K562 (cell line): ENCODE data around the gene UBE2M. TPM values are rescaled to one million over a fixed set of nuclear protein-coding genes. Genes with fewer than 3 reads are reported as not detected.

Source experiments
- BMI1 ChIP-seq: fragments of 150-350 bp; IDR thresholded peaks from 2 replicates; pipeline ENCODE4 v1.6.1; 2014; ENCODE audit warnings: low read length
- BRCA1 ChIP-seq, 2 experiments: fragments of 450-650 bp in 1 of 2; sonication (generic) in 1 of 2; formaldehyde crosslinking in 1 of 2; IDR thresholded peaks; 2 replicates each; pipeline versions ENCODE4 v1.5.0 to v1.6.1; 2017 to 2020; ENCODE audit warnings: mild to moderate bottlenecking in 1 of 2, missing genetic modification reagents in 1 of 2
- DDX20 ChIP-seq: fragments of 450-650 bp; IDR thresholded peaks from 2 replicates; pipeline ENCODE4 v1.6.1; 2016; ENCODE audit warnings: missing genetic modification characterization, low read depth, mild to moderate bottlenecking, missing compliant biosample characterization, moderate library complexity
- EZH2 ChIP-seq: IDR thresholded peaks from 2 replicates; pipeline ENCODE4 v1.6.1; 2012; ENCODE audit warnings: low read depth, mild to moderate bottlenecking, inconsistent platforms, low read length, borderline replicate concordance
- FOXK2 ChIP-seq, 2 experiments: fragments of 450-650 bp; IDR thresholded peaks in 1 of 2; conservative IDR thresholded peaks in 1 of 2; 2 replicates each; pipeline ENCODE4 v1.6.1; 2016; ENCODE audit warnings: low read depth in 2 of 2, mild to moderate bottlenecking in 1 of 2
- HDAC3 ChIP-seq: fragments of 450-650 bp; IDR thresholded peaks from 2 replicates; pipeline ENCODE4 v1.6.1; 2018; ENCODE audit warnings: borderline replicate concordance, mild to moderate bottlenecking, moderate library complexity; ENCODE audit not compliant: partially characterized antibody
- HNRNPUL1 ChIP-seq: fragments of 200-400 bp; formaldehyde crosslinking; IDR thresholded peaks from 2 replicates; pipeline ENCODE4 v1.6.1; 2017; ENCODE audit warnings: low read length
- JUNB ChIP-seq: fragments of 450-650 bp; formaldehyde crosslinking; conservative IDR thresholded peaks from 2 replicates; pipeline ENCODE4 v1.4.0; 2020; ENCODE audit warnings: mild to moderate bottlenecking
- KDM4B ChIP-seq, 2 experiments: fragments of 450-650 bp in 1 of 2; sonication (generic) in 1 of 2; IDR thresholded peaks; 2 replicates each; pipeline ENCODE4 v1.6.1; 2016 to 2017; ENCODE audit warnings: borderline replicate concordance in 2 of 2, antibody characterized with exemption in 1 of 2, low read depth in 1 of 2, mild to moderate bottlenecking in 1 of 2
- MTA3 ChIP-seq: fragments of 450-650 bp; formaldehyde crosslinking; IDR thresholded peaks from 2 replicates; pipeline ENCODE4 v1.6.1; 2017; ENCODE audit warnings: mild to moderate bottlenecking, borderline replicate concordance
- PML ChIP-seq: IDR thresholded peaks from 2 replicates; pipeline ENCODE4 v1.6.1; 2012; ENCODE audit warnings: low read length, inconsistent platforms
- TAF7 ChIP-seq: fragments of 450-650 bp; IDR thresholded peaks from 2 replicates; pipeline ENCODE4 v1.6.1; 2016; ENCODE audit warnings: missing genetic modification characterization, missing compliant biosample characterization
- TRIM28 ChIP-seq: fragments of 450-650 bp; IDR thresholded peaks from 2 replicates; pipeline ENCODE4 v1.6.1; 2017
- ZBTB7A ChIP-seq: IDR thresholded peaks from 2 replicates; pipeline ENCODE4 v1.6.1; 2011; ENCODE audit warnings: low read depth, mild to moderate bottlenecking, low read length, moderate library complexity, borderline replicate concordance; ENCODE audit not compliant: control insufficient read depth
- polyA plus RNA-seq, 8 experiments: library from polyadenylated mRNA; depleted of rRNA in 4 of 8; stranded (reverse) in 5 of 8; unstranded in 3 of 8; fragments of >200 nt; fragmentation: Nextera tagmentation in 2 of 8; fragmentation: Illumina TruSeq in 1 of 8; extraction: Ambion mirVana in 2 of 8; extraction: Trizol in 1 of 8; gene quantifications; 2 replicates each; pipeline versions ENCODE4 v1.2.1 to v1.2.3, GENCODE V29; 2011 to 2014; ENCODE audit warnings: inconsistent platforms in 1 of 8, missing spikeins in 1 of 8
- total RNA-seq, 7 experiments: library from RNA; depleted of rRNA in 6 of 7; stranded (reverse); fragments of >200 nt in 6 of 7; fragmentation: Illumina TruSeq in 2 of 7; extraction: Trizol in 2 of 7; gene quantifications; 2 replicates each; pipeline versions ENCODE4 v1.2.1 to v1.2.3, GENCODE V29; 2011 to 2021; ENCODE audit warnings: low replicate concordance in 1 of 7
- TF ChIP-seq, protein P1 (sequence below): sonication (generic); formaldehyde crosslinking; IDR thresholded peaks from 2 replicates; pipeline ENCODE4 v1.4.0; 2020; ENCODE audit warnings: mild to moderate bottlenecking, missing genetic modification reagents
- TF ChIP-seq, protein P2 (sequence below), 3 experiments: IDR thresholded peaks in 2 of 3; conservative IDR thresholded peaks in 1 of 3; 2 replicates each; pipeline ENCODE4 v1.5.1; 2011 to 2012; ENCODE audit warnings: low read length in 3 of 3, mild to moderate bottlenecking in 3 of 3, control low read depth in 2 of 3, improper control_type of control experiment in 1 of 3, inconsistent platforms in 1 of 3, low read depth in 1 of 3, mixed read lengths in 1 of 3, moderate library complexity in 1 of 3; ENCODE audit not compliant: insufficient read depth in 2 of 3
- TF ChIP-seq, protein P3 (sequence below): fragments of 250-450 bp; sonication (Bioruptor Pico); IDR thresholded peaks from 2 replicates; pipeline ENCODE4 v1.9.0; 2021; ENCODE audit warnings: mild to moderate bottlenecking, inconsistent platforms
- TF ChIP-seq, protein P4 (sequence below): sonication (generic); formaldehyde crosslinking; IDR thresholded peaks from 2 replicates; pipeline ENCODE4 v1.8.0; 2022; ENCODE audit warnings: mild to moderate bottlenecking, missing genetic modification reagents, borderline replicate concordance

UBE2M gene
- total and polyA plus RNA-seq, 9 of the 15 experiments (the other 6 are each of a cell fraction or from before 2014, with no cell fraction given), result 0.92 to 163 (median 85.7) TPM

DNA sequence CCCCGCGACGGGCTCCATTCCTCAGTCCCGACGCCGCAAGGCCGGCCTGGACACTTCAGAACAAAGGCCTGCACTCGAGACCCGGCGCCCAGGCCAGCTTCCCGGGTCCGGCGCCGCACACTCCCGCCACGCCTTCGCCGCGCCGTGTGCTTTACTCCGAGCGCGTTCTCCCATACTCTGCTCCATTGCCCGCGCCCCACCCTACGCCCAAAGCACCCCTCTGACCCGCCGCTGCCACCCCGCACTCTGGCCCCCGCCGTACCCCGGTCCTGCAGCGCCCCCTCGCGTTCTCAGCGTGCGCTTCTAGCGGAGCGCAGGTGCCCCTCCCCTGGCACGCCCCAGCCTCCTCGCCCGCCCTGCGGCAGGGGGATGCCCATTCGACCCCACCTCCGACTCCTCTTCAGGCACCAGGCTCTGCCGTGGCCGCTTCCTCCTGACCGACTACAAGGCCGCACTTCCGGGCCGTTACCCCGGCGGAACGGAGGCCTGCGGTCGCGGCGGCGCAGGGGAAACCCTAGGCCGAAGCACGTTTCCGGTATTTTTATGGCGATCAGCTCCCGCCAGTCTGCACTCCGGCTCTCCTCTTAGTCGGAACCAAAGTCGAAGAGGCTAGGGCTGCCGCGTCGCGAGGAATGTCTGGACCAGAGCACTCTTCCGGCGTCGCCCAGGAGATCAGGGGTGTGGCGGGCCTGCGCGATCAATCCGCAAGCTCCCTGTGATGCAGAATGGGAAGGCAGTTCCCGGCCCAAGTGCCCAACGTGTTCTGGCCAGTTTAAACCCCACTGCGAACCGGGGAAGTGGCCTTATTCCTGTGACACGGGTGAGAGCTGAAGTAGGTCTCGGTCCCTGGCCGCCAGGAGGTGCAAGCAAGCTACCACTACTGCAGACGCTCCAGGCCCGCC, 38.8 kb downstream of the UBE2M start, which contains the start of gene ZBTB45 (continued):
- TF ChIP-seq BRCA1 (IDR thresholded peaks at IDR 0.05) (no peak), BRCA1 (CRISPR knock-in tag; IDR thresholded peaks at IDR 0.05) (no peak), EZH2 (no peak), ZBTB7A (peak; percentile 90), KDM4B (IDR thresholded peaks at IDR 0.05; ENCODE audit: borderline replicate concordance in 2 of 2, low read depth in 1 of 2) (peak in 1 of 2 experiments; percentile 99; a peak in 2 of 4 replicates), TRIM28 (peak; percentile 79), PML (no peak; the same call in 1 of the 2 replicates), MTA3 (peak; percentile 95), JUNB (CRISPR knock-in tag) (0 out of 2 replicates have a peak, but pooled peaks have one; percentile 14), HNRNPUL1 (no peak), DDX20 (tag) (no peak), BMI1 (no peak), FOXK2 (conservative IDR thresholded peaks at IDR 0.05 in 1 of 2, IDR thresholded peaks at IDR 0.05 in 1 of 2; ENCODE audit: low read depth in 2 of 2) (peak; percentile 84), TAF7 (peak; percentile 87), HDAC3 (peak; percentile 77)
- TF ChIP-seq, protein P1, sequence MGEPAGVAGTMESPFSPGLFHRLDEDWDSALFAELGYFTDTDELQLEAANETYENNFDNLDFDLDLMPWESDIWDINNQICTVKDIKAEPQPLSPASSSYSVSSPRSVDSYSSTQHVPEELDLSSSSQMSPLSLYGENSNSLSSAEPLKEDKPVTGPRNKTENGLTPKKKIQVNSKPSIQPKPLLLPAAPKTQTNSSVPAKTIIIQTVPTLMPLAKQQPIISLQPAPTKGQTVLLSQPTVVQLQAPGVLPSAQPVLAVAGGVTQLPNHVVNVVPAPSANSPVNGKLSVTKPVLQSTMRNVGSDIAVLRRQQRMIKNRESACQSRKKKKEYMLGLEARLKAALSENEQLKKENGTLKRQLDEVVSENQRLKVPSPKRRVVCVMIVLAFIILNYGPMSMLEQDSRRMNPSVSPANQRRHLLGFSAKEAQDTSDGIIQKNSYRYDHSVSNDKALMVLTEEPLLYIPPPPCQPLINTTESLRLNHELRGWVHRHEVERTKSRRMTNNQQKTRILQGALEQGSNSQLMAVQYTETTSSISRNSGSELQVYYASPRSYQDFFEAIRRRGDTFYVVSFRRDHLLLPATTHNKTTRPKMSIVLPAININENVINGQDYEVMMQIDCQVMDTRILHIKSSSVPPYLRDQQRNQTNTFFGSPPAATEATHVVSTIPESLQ (CRISPR knock-in tag), result peak; percentile 95
- TF ChIP-seq, protein P2, sequence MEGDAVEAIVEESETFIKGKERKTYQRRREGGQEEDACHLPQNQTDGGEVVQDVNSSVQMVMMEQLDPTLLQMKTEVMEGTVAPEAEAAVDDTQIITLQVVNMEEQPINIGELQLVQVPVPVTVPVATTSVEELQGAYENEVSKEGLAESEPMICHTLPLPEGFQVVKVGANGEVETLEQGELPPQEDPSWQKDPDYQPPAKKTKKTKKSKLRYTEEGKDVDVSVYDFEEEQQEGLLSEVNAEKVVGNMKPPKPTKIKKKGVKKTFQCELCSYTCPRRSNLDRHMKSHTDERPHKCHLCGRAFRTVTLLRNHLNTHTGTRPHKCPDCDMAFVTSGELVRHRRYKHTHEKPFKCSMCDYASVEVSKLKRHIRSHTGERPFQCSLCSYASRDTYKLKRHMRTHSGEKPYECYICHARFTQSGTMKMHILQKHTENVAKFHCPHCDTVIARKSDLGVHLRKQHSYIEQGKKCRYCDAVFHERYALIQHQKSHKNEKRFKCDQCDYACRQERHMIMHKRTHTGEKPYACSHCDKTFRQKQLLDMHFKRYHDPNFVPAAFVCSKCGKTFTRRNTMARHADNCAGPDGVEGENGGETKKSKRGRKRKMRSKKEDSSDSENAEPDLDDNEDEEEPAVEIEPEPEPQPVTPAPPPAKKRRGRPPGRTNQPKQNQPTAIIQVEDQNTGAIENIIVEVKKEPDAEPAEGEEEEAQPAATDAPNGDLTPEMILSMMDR (IDR thresholded peaks at IDR 0.05 in 2 of 3, conservative IDR thresholded peaks at IDR 0.05 in 1 of 3; ENCODE audit: insufficient read depth in 2 of 3, low read depth in 1 of 3, low read length in 3 of 3), result peak; percentile 77 to 86 (median 82)
- TF ChIP-seq, protein P3, sequence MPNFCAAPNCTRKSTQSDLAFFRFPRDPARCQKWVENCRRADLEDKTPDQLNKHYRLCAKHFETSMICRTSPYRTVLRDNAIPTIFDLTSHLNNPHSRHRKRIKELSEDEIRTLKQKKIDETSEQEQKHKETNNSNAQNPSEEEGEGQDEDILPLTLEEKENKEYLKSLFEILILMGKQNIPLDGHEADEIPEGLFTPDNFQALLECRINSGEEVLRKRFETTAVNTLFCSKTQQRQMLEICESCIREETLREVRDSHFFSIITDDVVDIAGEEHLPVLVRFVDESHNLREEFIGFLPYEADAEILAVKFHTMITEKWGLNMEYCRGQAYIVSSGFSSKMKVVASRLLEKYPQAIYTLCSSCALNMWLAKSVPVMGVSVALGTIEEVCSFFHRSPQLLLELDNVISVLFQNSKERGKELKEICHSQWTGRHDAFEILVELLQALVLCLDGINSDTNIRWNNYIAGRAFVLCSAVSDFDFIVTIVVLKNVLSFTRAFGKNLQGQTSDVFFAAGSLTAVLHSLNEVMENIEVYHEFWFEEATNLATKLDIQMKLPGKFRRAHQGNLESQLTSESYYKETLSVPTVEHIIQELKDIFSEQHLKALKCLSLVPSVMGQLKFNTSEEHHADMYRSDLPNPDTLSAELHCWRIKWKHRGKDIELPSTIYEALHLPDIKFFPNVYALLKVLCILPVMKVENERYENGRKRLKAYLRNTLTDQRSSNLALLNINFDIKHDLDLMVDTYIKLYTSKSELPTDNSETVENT, result 0 out of 2 replicates have a peak, but pooled peaks have one; percentile 23
- TF ChIP-seq, protein P4, sequence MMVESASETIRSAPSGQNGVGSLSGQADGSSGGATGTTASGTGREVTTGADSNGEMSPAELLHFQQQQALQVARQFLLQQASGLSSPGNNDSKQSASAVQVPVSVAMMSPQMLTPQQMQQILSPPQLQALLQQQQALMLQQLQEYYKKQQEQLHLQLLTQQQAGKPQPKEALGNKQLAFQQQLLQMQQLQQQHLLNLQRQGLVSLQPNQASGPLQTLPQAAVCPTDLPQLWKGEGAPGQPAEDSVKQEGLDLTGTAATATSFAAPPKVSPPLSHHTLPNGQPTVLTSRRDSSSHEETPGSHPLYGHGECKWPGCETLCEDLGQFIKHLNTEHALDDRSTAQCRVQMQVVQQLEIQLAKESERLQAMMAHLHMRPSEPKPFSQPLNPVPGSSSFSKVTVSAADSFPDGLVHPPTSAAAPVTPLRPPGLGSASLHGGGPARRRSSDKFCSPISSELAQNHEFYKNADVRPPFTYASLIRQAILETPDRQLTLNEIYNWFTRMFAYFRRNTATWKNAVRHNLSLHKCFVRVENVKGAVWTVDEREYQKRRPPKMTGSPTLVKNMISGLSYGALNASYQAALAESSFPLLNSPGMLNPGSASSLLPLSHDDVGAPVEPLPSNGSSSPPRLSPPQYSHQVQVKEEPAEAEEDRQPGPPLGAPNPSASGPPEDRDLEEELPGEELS, result peak; percentile 84; the same call in 1 of the 2 replicates
